A549 (cell line): ENCODE data around the gene TSC22D1. TPM values are rescaled to one million over a fixed set of nuclear protein-coding genes. Genes with fewer than 3 reads are reported as not detected.
A peak's percentile ranks its signal among the peaks of the same experiment; 100 is the strongest.

Source experiments
- ATAC-seq, 2 experiments: fragments of 200-7000 bp in 1 of 2; fragments of >200 bp in 1 of 2; cut with Nextera tagmentation in 1 of 2; cut with Tn5 transposase in 1 of 2; 3 replicates each; pipeline versions ENCODE4 v1.8.0 to v1.9.1; 2018 to 2020; ENCODE audit warnings: mild to moderate bottlenecking in 1 of 2, moderate library complexity in 1 of 2
- CTCF ChIA-PET: fragments of 300-600 bp; sonication (Branson Sonifier 250); formaldehyde crosslinking; extraction: SDS; loops from one replicate; lab custom pipeline; 2021; ENCODE audit warnings: antibody characterized with exemption, inconsistent platforms; lab: Yijun Ruan, JAX
- POLR2A ChIA-PET: fragments of 350-600 bp; formaldehyde crosslinking; extraction: SDS; loops from one replicate; lab custom pipeline; 2021; ENCODE audit warnings: antibody characterized with exemption, inconsistent platforms; lab: Yijun Ruan, JAX
- DNase-seq, 2 experiments: peaks; one replicate each; pipeline versions ENCODE4 v3.0.0 to v3.0.0-alpha.2; 2011 to 2016; ENCODE audit warnings: low read depth in 1 of 2, low spot score in 1 of 2
- FAIRE-seq: peaks from 2 replicates; lab custom pipeline; 2011; peaks lifted over from hg19 to GRCh38; lab: Jason Lieb, UNC
- H3K27ac ChIP-seq, 2 experiments: fragments of >200 bp; sonication (Bioruptor Twin); formaldehyde crosslinking; 3 replicates each; pipeline ENCODE4 v1.5.1; 2016 to 2017
- H3K4me1 ChIP-seq: fragments of >200 bp; sonication (Bioruptor Twin); formaldehyde crosslinking; 3 replicates; pipeline ENCODE4 v1.6.1; 2016
- H3K4me2 ChIP-seq: fragments of >200 bp; sonication (Bioruptor Twin); formaldehyde crosslinking; 3 replicates; pipeline ENCODE4 v1.6.1; 2016
- H3K4me3 ChIP-seq: fragments of >200 bp; sonication (Bioruptor Twin); formaldehyde crosslinking; 3 replicates; pipeline ENCODE4 v1.5.1; 2016
- H3K9me3 ChIP-seq: fragments of >200 bp; sonication (Bioruptor Twin); formaldehyde crosslinking; 3 replicates; pipeline ENCODE4 v1.6.1; 2016
- CBX8 ChIP-seq: fragments of 200-600 bp; sonication (generic); IDR thresholded peaks from 2 replicates; pipeline ENCODE4 v1.6.1; 2016
- CHD4 ChIP-seq: fragments of 200-600 bp; sonication (generic); IDR thresholded peaks from 2 replicates; pipeline ENCODE4 v1.6.1; 2016; ENCODE audit warnings: antibody characterized with exemption, mild to moderate bottlenecking, borderline replicate concordance
- ESRRA ChIP-seq: fragments of 150-350 bp; IDR thresholded peaks from 2 replicates; pipeline ENCODE4 v1.6.1; 2014; ENCODE audit warnings: mild to moderate bottlenecking, low read length, borderline replicate concordance
- FOSL2 ChIP-seq, 2 experiments: fragments of 450-650 bp in 1 of 2; fragments of >200 bp in 1 of 2; sonication (Bioruptor Twin) in 1 of 2; formaldehyde crosslinking; IDR thresholded peaks; 2 replicates each; pipeline versions ENCODE4 v1.5.0 to v1.6.1; 2016 to 2020; ENCODE audit warnings: mild to moderate bottlenecking in 1 of 2, moderate library complexity in 1 of 2
- GATA3 ChIP-seq: IDR thresholded peaks from 2 replicates; pipeline ENCODE4 v1.6.1; 2012; ENCODE audit warnings: borderline replicate concordance
- HES2 ChIP-seq: fragments of >200 bp; sonication (Bioruptor Twin); formaldehyde crosslinking; IDR thresholded peaks from 2 replicates; pipeline ENCODE4 v1.6.1; 2016
- HMGXB4 ChIP-seq: fragments of 250-450 bp; sonication (Bioruptor Pico); IDR thresholded peaks from 2 replicates; pipeline ENCODE4 v1.5.0; 2021; ENCODE audit warnings: mild to moderate bottlenecking, moderate library complexity, borderline replicate concordance
- HOXB13 ChIP-seq: fragments of 250-450 bp; sonication (Bioruptor Pico); IDR thresholded peaks from 2 replicates; pipeline ENCODE4 v1.5.0; 2020; ENCODE audit warnings: low read depth, mild to moderate bottlenecking, moderate library complexity
- MAFK ChIP-seq: fragments of 450-650 bp; IDR thresholded peaks from 2 replicates; pipeline ENCODE4 v1.6.1; 2014; ENCODE audit not compliant: partially characterized antibody
- MAZ ChIP-seq: fragments of 150-350 bp; IDR thresholded peaks from 2 replicates; pipeline ENCODE4 v1.6.1; 2014; ENCODE audit warnings: antibody characterized with exemption, low read depth, low read length, borderline replicate concordance
- POLR2AphosphoS2 ChIP-seq: conservative IDR thresholded peaks from 2 replicates; pipeline ENCODE4 v1.6.1; 2012; ENCODE audit warnings: low read length, improper control_type of control experiment, inconsistent platforms
- RNF2 ChIP-seq: fragments of 200-600 bp; sonication (generic); IDR thresholded peaks from 2 replicates; pipeline ENCODE4 v1.6.1; 2016; ENCODE audit warnings: low read depth, mild to moderate bottlenecking, antibody characterized with exemption, moderate library complexity, borderline replicate concordance
- TFCP2L1 ChIP-seq: fragments of 250-450 bp; sonication (Bioruptor Pico); IDR thresholded peaks from 2 replicates; pipeline ENCODE4 v1.5.0; 2021; ENCODE audit warnings: mild to moderate bottlenecking
- WGBS: methylation state at CpG from one replicate; pipeline ENCODE4 v1.1.6; 2017; ENCODE audit errors: missing lambda C conversion rate; 5-methylcytosine and 5-hydroxymethylcytosine counted together
- polyA plus RNA-seq, 4 experiments: library from polyadenylated mRNA; depleted of rRNA in 3 of 4; stranded (reverse); fragments of >200 nt; fragmentation: RNase III in 1 of 4; extraction: RNeasy Plus Mini Kit Qiagen cat#74134 plus additional on column Dnase treatment in 1 of 4; gene quantifications; 2 replicates in 3 of 4; 3 replicates in 1 of 4; pipeline ENCODE4 v1.2.3, GENCODE V29; 2011 to 2017
- TF ChIP-seq, protein P1 (sequence below): IDR thresholded peaks from 2 replicates; pipeline ENCODE4 v1.6.1; 2012

The TSC22D1 gene
- polyA plus RNA-seq, 2 of the 4 experiments (the other 2 are of a cell fraction): 66.8 to 196 TPM

- TF ChIP-seq, protein P1, sequence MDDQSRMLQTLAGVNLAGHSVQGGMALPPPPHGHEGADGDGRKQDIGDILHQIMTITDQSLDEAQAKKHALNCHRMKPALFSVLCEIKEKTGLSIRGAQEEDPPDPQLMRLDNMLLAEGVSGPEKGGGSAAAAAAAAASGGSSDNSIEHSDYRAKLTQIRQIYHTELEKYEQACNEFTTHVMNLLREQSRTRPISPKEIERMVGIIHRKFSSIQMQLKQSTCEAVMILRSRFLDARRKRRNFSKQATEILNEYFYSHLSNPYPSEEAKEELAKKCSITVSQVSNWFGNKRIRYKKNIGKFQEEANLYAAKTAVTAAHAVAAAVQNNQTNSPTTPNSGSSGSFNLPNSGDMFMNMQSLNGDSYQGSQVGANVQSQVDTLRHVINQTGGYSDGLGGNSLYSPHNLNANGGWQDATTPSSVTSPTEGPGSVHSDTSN: no peak
- no peak for TF ChIP-seq ESRRA
- no peak for TF ChIP-seq HOXB13
- no peak for TF ChIP-seq HES2
- no peak for TF ChIP-seq RNF2
- TF ChIP-seq MAZ: no peak
These were observed 91.5 kb downstream of the TSC22D1 start (continued) for GRCh38 chr13:44484562-44485138.

GRCh38 chr13:44474122-44474910, 101.8 kb downstream of the TSC22D1 start:
- POLR2A ChIA-PET: no interaction called here
- H3K27ac ChIP-seq: peak overlapping the region; percentile 48 to 54; a peak in 5 of 6 replicates
- peak; percentile 24 to 63 for DNase-seq
- no peak for FAIRE-seq
- H3K4me3 ChIP-seq: no peak overlapping the region
- peak in 1 of 2 experiments; percentile 62; a peak in 4 of 6 replicates for ATAC-seq
- TF ChIP-seq FOSL2 (IDR thresholded peaks at IDR 0.05): no peak
- peak; percentile 74 for TF ChIP-seq FOSL2 (CRISPR knock-in tag; IDR thresholded peaks at IDR 0.05)
- no peak for TF ChIP-seq CBX8
- TF ChIP-seq MAFK: peak; percentile 49
- TF ChIP-seq, all 56 proteins: peak for 2
- CTCF ChIA-PET: interaction anchor here (0.6 to 2.8 kb wide), 5 partner anchors 9 to 570 kb away, joined by 3 to 15 read pairs (median 7); no protein-coding TSS in a partner anchor
- 87% methylated on average over 4 of the region's 4 CpGs for WGBS
- H3K9me3 ChIP-seq: no peaks in the 10 kb centered on the region
- peak overlapping the region; percentile 67 for H3K4me2 ChIP-seq
- peaks cover 40% of the 10 kb centered on the region for H3K4me1 ChIP-seq

DNA sequence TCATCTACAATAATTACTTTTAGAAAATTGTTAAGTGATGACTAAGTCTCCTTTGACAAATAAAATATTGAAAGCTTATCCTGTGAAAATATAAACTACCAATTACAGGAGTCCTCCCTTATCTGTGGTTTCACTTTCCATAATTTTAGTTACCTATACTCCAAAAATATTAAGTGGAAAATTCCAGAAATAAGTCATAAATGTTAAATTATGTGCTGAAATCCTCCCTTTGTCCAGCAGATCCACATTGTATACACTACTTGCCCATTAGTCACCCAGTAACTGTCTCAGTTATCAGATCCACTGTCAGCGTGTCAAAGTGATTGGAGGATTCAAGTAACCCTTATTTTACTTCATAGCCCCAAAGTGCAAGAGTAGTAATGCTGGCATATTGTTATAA, 104.4 kb downstream of the TSC22D1 start:
- WGBS: 0% methylated on average over 1 of the region's 1 CpG
- peak; percentile 47 to 75; a peak in 3 of 6 replicates for ATAC-seq
- DNase-seq: peak; percentile 8 to 18
- Histone ChIP-seq H3K4me2 (peak overlapping the region; percentile 46), H3K4me3 (no peak overlapping the region), H3K9me3 (no peaks in the 10 kb centered on the region), H3K4me1 (peaks cover 40% of the 10 kb centered on the region), H3K27ac (no peak overlapping the region)
- FAIRE-seq: no peak
- CTCF ChIA-PET: interaction anchor here (0.9 to 3.7 kb wide), 9 partner anchors 12 to 568 kb away, joined by 3 to 22 read pairs (median 3); no protein-coding TSS in a partner anchor
- TF ChIP-seq CHD4 (no peak), GATA3 (peak; percentile 40; the same call in 1 of the 2 replicates), TFCP2L1 (CRISPR knock-in tag) (no peak), HMGXB4 (no peak), POLR2AphosphoS2 (no peak)
- POLR2A ChIA-PET: interaction anchor here (1.5 kb wide), 1 partner anchor 35 kb away, joined by 3 read pairs; no protein-coding TSS in a partner anchor
